ENCODE results near the gene RHEX.
"Not testable (repeated sequence)": the region's sequence is repeated elsewhere in the genome, so short reads cannot be mapped to it uniquely, and the experiment has no call there.

Gene RHEX, protein sequence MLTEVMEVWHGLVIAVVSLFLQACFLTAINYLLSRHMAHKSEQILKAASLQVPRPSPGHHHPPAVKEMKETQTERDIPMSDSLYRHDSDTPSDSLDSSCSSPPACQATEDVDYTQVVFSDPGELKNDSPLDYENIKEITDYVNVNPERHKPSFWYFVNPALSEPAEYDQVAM

DNA sequence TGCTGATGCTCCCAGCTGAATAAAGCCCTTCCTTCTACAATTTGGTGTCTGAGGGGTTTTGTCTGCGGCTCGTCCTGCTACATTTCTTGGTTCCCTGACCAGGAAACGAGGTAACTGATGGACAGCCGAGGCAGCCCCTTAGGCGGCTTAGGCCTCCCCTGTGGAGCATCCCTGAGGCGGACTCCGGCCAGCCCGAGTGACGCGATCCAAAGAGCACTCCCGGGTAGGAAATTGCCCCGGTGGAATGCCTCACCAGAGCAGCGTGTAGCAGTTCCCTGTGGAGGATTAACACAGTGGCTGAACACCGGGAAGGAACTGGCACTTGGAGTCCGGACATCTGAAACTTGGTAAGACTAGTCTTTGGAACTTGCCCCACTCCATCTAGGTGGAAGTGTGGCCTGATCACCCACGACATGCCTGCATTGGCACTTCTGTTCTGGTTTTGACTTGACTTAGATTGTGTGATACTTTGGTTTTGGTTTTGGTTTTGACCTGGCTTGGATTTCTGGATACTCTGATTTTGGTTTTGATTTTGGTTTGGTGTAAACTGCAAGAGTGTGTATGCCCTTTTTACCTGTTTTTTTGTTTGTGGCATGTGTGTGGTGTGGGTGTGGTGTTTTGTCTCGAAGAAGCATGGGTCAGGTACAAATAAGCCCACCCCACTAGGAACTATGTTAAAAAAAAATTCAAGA is at the start of gene RHEX:
Gene RHEX, plus strand, starts transcription at position 255 of the 692 bp plus-strand sequence. CDS start 44,656 bp downstream, outside the sequence.
- not testable (repeated sequence) for DNase-seq (ENCODE audit: low read depth in 4 of 4, low spot score in 1 of 4)

DNA sequence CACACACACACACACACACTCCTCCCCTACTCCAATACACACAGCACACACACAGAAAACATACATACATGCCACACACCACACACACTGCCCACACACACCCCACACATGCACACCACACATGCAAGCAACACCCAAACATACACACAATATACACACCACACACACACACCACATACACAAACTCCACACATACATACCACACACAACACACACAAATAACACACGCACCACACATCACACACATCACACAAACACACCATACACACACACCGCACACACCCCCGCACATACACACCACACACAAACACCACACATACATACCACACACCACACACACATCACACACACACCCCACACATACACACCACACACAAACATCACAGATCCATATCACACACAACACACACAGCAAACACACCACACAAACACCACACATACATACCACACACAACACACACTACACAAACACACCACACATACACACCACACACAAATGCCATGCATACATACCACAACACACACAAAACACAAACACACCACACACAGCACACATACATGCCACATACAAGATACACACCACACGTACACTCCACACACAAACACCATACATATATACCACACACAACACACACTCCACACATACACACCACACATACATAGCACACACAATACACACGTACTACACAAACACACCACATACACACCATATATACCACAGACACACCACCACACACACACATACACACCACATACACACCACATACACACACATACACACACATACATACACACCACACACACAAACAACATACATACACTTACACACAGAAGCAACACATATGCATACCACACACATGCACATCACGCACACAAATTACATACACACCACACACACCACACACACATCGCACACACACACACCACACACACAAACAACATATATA is 48.8 kb upstream of the RHEX start:
- DNase-seq (ENCODE audit: low read depth in 4 of 4, low spot score in 1 of 4), result no peak

DNA sequence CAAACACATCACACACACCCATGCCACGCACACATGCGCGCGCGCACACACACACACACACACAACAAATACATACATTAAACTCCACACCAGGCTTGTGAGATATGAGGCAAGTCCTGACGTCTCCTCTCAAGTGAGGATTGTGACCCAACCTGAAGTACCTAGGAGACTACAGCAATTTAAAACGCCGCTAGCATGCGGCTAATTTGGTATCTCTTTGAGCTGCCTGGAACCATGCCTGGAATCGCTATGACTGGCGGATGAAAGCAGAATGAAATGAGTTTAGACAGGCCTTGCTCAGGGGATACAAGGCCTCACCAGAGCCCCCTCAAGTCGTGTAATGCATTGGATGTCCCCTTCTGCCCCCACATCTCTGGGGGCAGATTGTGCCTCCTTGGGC is 48.1 kb upstream of the RHEX start:
- DNase-seq (ENCODE audit: low read depth in 4 of 4, low spot score in 1 of 4), result no peak

DNA sequence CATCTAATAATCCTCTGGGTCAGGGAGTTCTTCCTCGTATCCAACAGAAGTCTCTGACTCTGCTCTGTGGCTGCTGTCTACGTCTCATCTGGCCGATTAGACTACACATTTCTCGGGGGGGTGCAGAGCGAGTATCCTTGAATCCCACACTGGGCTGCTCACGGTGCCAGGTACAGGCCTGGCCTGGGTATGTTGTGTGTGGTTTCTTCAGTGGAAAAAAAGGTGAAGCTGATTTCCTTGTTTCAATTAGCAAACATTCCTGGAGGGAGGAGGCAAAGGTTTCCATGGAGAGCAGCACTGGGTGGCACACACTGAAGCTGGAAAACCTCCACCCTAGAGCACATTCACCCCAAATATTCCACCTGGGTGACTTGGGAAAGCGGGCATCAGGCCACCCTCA is 47.7 kb upstream of the RHEX start:
- DNase-seq (ENCODE audit: low read depth in 4 of 4, low spot score in 1 of 4), result no peak

DNA sequence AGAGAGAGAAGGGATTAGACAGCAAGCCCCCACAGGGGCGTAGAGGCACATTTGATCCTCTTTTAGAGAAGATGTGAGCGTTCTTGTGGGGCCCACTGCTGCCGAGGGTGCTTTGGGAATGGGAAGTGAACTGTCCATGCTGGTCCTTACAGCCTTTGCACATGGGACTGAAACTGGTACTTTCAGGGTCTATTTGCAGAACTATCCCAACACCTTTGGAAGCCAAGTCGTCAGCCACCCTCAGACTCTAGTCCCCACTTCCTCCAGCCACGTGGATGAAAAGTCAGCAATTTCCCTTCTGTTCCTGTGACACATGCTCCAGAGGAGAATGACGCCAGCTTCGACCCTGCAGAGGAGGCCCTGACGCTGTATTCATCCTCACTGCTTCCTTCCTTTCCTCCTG is 47.2 kb upstream of the RHEX start:
- no peak for DNase-seq (ENCODE audit: low read depth in 4 of 4, low spot score in 1 of 4)

DNA sequence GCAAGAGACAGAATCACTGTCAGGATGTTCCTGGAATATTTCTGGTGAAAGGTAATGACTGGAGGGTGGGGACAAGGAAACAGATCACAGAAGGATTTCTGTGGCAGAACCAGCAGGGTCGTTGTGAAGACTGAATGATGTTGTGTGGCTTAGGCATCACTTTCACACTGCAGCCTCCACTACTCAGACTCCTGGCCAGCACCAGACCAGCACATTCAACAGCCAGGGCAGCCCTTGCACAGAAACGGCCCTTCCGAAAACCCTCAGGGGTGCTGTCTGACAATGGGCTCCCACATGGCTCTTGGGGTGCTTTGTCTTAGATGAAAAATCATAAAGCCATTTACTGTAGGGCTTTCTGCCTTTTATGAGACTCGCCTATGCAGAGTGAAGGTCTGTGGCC is 46.0 kb upstream of the RHEX start:
- DNase-seq (ENCODE audit: low read depth in 4 of 4, low spot score in 1 of 4), result no peak

DNA sequence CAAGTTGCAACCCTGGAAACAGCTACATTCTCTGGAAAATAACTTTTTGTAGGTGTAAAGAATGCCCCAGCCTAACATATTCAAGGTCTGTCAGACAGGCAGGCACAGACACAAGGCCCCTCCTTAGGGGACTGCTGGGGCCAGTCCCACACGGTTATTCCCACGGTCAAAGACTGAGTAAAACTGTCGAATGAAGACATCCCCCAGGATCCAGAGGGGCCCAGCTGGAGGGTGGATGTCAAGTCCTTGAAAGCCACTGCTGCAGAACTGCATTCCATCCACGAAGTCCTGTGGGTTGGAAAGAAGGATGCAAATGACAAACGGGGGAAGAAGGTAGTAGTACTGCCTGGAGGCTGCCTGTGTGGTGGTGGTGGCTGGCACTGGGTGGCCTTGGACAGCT is 42.9 kb upstream of the RHEX start:
- DNase-seq (ENCODE audit: low read depth in 4 of 4, low spot score in 1 of 4), result no peak

DNA sequence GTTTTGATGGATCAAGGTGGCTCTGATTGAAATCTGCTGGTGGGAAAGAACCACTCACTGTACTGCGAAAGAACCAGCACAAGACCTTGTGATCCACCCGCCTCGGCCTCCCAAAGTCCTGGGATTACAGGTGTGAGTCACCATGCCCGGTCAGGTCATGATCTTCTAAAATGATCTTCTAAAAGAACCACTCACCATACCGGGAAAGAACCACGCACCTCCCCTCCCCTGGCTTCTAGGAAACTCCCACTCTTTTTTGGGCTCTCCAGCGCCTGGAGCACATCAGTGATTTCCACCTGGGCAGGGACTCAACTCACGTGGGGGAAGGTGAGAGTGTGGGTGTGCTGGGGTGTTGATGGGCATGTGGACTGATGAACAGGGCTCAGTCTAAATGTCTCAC is 41.9 kb upstream of the RHEX start:
- DNase-seq (ENCODE audit: low read depth in 4 of 4, low spot score in 1 of 4), result no peak

DNA sequence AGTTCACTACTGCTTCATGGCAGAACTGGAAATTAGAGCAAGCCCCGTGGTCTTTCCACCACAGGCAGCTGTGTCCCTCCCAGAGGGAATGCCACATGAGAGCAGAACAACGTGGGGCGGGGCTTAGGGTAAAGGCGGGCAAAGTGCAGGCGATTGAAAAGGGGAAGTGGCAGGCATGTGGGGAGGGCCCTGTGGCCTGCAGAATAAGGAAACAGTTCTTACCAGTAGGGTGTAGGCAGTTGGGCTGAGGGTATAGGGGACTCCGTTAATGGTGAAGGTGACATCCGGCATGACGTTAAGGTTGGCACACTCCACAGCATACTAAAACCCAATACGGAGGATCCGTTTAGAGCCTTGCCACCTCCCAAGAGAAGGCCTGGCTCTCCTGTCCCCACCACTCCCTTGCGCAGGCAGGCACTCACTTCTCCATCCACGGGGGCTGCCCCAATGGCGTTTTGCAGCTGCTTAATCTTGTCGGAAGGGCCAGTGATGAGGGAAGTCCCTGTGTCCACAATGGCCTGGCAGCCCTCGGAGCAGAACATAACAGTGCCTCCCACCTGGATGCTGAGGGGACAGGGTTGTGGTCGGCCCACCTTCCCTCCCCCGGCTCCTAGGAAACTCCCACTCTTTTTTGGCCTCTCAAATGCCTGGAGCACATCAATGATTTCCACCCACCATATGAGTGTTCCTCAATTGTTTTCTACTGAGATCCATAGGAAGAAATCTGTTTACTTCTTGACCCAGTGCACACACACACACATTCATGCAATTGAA is 40.7 kb upstream of the RHEX start:
- DNase-seq (ENCODE audit: low read depth in 4 of 4, low spot score in 1 of 4), result no peak

DNA sequence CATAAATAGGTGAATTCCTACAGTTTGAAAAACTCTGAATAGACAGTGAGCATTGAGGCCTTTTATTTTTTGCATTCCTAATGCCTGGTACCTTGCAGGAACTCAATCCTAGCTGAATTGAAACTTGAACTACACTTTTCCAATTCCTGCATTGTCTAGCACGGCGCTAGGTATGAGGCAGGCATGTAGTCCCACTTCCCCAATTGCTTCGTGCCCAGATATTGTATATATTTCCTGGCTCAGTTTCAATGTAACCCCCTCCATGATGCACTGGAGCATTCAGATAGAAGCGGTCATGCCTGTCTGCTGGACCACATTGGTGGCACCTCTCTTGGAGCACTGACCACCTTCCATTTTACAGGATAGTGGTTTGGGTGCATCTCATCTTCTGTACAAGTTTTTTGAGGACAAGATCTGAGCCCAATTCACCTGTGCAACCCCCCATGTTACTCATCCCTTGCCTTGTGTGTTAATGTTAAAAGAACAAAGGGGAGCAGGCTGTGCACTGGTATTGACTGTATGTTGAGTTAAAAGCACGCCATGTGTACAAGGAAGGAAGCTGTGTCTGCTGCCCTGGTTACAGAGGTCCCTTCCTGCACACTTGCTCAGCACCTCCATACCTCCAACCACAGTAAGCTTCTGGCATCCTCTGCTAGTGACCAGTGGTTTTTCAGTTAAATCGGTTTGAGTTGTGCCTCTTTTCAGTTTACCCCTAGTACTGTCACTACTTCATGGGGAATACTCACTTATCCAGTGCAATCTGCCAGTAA is 39.8 kb upstream of the RHEX start:
- no peak for DNase-seq (ENCODE audit: low read depth in 4 of 4, low spot score in 1 of 4)

DNA sequence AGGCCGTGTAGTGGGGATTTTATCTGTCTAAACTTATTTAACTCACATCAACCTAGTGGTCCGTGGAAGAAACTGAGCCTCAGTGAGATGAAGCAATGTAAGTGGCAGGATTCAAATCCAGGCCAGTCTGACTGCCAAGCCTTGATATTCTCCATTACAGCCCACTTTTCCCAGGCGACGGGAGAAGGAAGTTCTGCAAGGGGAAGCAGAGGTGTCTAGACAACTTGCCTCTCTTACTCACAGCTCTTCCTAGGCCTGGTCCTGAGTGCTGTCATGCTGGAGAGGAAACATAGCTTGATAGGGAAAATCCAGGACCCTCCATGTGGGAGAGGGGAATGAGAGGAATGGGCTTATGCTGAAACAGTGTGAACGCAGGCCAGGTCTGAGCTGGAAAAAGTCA is 38.4 kb upstream of the RHEX start:
- DNase-seq (ENCODE audit: low read depth in 4 of 4, low spot score in 1 of 4), result no peak

DNA sequence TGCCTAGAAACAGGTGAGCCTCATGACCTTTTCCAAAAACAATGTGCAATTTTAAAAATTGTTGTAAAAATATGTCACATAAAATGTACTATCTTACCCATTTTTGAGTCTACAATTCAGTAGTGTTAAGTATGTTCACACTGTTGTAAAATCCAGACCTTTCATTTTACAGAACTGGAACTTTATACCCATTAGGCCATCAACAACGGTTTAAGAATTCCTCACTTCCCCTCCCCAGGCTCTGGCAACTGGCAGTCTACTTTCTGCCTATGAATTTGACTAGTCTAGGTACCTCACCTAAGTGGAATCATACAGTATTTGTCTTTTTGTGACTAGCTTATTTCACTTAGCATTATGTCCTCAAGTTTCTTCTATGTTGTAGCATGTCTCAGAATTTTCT is 37.9 kb upstream of the RHEX start:
- no peak for DNase-seq (ENCODE audit: low read depth in 4 of 4, low spot score in 1 of 4)

DNA sequence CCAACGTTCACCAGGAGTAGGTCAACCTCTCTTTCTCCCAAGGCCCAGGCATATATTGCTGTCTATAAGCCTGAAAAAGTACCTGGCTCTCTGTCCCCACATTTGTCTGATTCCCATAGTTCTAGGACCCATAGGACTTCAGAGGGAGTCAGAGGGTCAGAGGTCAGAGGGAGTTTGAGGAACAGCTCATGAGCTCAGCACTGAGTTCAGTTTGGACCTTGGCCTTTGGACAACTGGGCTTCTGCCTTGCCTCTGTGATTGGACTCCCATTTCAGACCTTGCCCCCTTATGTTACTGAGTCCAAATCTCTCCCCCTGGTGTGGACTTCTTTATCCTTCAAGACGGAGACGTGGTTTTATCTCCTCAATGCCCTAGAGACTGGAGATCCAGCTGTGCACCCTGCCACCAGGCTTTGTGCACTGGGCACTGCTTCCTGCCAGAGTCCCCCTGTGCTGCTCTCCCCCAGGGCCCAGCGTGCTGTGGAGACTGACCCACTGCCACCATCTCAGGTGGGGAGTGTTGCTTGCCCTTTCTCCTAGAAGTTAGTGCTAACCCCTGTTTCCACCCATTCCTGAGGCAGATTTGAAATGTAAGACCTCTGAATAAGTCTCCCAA is 32.5 kb upstream of the RHEX start:
- no peak for DNase-seq (ENCODE audit: low read depth in 4 of 4, low spot score in 1 of 4)

DNA sequence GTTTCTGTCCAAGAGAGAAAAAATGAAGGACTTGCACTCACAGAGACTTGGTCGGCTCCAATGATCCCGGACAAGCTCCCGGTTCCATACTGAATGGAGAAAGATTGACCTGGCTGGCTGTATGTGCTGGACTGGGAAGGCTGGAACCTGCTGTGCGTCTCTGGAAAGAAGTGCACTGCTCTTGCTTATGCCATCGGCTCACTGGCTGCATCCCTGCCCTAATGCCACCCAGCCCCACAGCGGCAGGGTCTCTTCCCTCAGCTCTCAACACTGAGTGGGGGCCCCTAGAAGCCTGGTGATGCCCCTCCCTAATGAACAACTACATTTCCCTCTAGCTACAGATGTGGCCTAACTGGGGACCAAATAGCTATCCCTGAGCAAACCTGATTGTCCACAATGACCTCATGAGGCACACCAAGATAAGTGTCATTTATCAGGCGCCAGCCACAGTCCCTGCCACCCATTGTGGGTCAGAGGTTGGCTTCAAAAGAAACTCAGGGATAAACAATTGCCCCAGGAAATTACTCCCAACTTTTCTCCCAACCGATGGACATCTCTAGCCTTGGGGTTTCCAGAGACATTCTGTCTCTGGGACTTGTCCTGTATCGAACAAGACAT is 31.9 kb upstream of the RHEX start:
- DNase-seq (ENCODE audit: low read depth in 4 of 4, low spot score in 1 of 4), result no peak

DNA sequence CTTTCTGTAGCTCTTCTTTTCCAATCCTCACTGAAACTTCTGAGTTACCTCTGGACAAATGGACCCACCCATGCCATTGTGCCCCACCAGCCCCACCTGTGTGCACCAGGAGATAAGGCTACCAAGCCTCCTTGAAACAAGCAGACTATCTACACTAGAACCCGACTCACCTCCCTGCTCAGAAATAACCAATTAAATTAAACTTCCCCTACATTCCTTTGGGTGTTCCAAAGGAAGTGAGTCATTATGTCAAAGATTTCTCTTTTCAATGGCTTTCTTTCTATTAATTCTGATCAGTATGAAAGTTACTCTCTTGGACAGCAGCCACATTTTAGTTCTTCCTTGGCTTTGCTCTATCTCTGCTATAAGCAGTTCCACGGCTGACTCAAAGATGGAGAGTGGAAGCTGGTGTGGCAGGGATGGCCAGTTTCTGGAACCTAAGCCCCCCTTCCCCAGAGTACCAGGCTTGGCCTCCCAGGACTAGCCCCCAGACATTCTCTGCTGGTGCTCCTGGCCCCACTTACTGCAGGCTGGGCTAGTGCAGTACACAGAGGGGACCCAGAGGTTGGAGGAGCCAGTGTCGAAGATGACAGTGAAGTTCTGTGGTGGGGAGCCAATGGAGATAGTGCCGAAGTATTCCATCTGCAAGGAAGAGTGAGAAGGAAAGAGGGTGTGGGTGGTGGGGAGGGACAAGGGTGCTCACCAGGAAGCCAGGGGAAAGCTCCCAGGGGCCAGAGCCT is 31.2 kb upstream of the RHEX start:
- DNase-seq (ENCODE audit: low read depth in 4 of 4, low spot score in 1 of 4), result no peak

DNA sequence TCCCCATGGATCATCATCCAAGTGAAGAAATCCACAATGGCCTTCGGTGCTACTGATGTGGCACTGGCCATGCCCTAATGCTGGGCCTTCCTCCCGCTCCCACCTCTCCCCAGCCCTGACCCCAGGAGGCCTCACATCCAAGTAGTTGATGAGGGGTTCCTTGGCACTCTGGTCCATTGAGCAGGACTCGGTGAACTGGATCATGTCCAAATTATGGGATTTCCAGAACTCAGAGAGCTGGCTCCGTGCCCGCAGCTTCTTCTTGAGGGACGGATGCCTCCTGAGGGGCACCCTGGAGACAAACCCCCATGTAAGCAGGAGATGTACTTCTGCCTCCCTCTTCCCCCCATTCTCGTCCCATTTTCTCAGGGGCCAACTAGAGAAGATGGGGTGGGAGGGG is 30.2 kb upstream of the RHEX start:
- no peak for DNase-seq (ENCODE audit: low read depth in 4 of 4, low spot score in 1 of 4)

DNA sequence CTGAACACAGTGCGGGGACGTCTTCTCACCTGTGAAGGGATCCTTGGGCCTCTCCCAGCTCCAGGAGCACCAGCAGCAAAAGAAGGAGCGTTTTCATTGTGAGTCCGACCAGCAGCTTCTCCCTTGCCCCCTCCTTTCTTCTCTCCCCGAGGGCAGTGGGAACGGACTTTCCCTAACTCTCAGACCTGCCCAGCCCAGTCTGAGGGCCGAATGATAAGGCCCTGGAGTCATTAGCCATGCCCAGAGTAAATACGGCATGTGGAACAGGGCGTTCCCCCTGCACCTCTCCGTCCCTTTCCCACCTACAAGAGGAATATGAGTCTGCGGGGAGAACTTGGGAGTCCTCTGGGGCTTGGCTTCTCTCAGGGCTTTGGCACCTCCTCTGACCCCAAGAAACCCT is 29.3 kb upstream of the RHEX start, which contains the start of gene CTSE:
Gene CTSE, minus strand, starts transcription at position 201 of the 400 bp plus-strand sequence. Its CDS starts 104 bp downstream, at position 97.
- DNase-seq (ENCODE audit: low read depth in 4 of 4, low spot score in 1 of 4), result no peak

DNA sequence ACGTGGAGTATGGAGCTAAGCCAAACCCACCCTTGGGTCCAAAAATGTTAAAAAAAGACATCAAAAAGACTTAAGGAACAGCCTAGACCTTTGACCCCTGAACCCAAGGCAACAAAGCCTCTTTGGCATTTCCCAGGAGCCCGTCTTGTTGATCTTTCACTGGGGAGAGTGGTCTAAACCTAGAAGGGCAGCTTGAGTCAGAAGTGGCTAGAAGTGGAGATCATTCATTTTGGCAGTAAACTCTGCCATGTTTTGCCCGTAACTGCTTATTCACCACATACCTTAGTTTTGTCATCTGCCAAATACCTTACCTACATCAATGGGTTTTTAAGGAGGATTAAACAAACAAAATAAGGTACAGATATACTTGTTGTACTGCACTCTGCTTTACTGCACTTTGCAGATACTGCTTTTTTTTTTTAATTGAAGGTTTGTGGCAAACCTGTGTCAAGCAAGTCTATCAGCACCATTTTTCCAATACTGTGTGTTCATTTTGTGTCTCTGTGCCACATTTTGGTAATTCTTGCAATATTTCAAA is 27.6 kb upstream of the RHEX start:
- no peak for DNase-seq (ENCODE audit: low read depth in 4 of 4, low spot score in 1 of 4)

DNA sequence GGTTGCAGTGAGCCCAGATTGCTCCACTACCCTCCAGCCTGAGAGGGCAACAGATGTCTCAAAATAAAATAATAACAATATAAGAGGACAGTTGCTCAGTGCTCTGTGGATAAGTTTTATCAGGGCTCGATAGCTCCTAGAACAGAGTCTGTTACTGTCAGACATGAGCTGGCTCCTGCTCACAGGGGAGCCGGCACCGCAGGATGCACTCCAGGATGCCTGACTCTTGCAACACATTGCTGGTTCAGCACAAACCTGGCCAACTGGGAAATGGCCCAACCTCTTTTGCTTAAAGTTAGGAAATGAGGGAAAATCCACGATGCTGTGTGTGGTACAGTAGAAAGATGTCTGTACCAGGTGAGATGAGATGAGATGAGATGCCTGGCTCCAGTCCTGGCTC is 23.5 kb upstream of the RHEX start:
- DNase-seq (ENCODE audit: low read depth in 4 of 4, low spot score in 1 of 4), result no peak
